GM18907 (cell line): Measurements from ENCODE around the gene PIH1D1.

Source experiments
- ATAC-seq: cut with Tn5 transposase; IDR thresholded peaks from one replicate; pipeline ENCODE4 v1.9.1; 2021; ENCODE audit warnings: mild to moderate bottlenecking, moderate library complexity; ENCODE audit not compliant: unreplicated experiment

Gene PIH1D1

GRCh38 chr19:49436381-49437017 is 15.1 kb downstream of the PIH1D1 start:
- no peak for ATAC-seq

GRCh38 chr19:49435670-49436069 is 15.9 kb downstream of the PIH1D1 start:
- ATAC-seq: no peak

- no peak for ATAC-seq
These were observed 16.6 kb downstream of the PIH1D1 start for GRCh38 chr19:49434907-49435583.

- ATAC-seq: no peak
These were observed 18.2 kb downstream of the PIH1D1 start for GRCh38 chr19:49433240-49433901.

- no peak for ATAC-seq
These were observed 19.2 kb downstream of the PIH1D1 start for GRCh38 chr19:49432141-49433073.

- no peak for ATAC-seq
These were observed 20.3 kb downstream of the PIH1D1 start for GRCh38 chr19:49431330-49431749.

GRCh38 chr19:49430678-49431329 is 20.8 kb downstream of the PIH1D1 start:
- ATAC-seq: no peak

- ATAC-seq: no peak
These were observed 21.4 kb downstream of the PIH1D1 start for GRCh38 chr19:49430172-49430677.

- no peak for ATAC-seq
These were observed 22.8 kb downstream of the PIH1D1 start for GRCh38 chr19:49428547-49429451.

GRCh38 chr19:49427855-49428546 is 23.6 kb downstream of the PIH1D1 start:
- ATAC-seq: no peak

GRCh38 chr19:49427339-49427738 is 24.3 kb downstream of the PIH1D1 start:
- ATAC-seq: no peak

- no peak for ATAC-seq
These were observed 25.6 kb downstream of the PIH1D1 start for GRCh38 chr19:49425922-49426592.

- ATAC-seq: no peak
These were observed 26.4 kb downstream of the PIH1D1 start, which contains the start of gene GFY for GRCh38 chr19:49425178-49425577. Gene GFY (plus strand): TSS chr19:49425388. CDS start chr19:49426431, 1,043 bp downstream.

- ATAC-seq: no peak
These were observed 27.7 kb downstream of the PIH1D1 start for GRCh38 chr19:49423985-49424303.

GRCh38 chr19:49423071-49423984 is 28.3 kb downstream of the PIH1D1 start, which contains the start of gene PTH2:
Gene PTH2 (minus strand): TSS chr19:49423441. CDS start chr19:49423339, 102 bp downstream.
- ATAC-seq: no peak

- no peak for ATAC-seq
These were observed 29.1 kb downstream of the PIH1D1 start for GRCh38 chr19:49422407-49423070.

- ATAC-seq: no peak
These were observed 29.8 kb downstream of the PIH1D1 start for GRCh38 chr19:49421878-49422202.
